ENCODE data around the gene MIDN. TPM values are rescaled to one million over a fixed set of nuclear protein-coding genes. Genes with fewer than 3 reads are reported as not detected.
"Not testable (repeated sequence)": the region's sequence is repeated elsewhere in the genome, so short reads cannot be mapped to it uniquely, and the experiment has no call there.

The MIDN gene
- total RNA-seq, 1 donor from 2014 or later = 19.7 TPM

DNA sequence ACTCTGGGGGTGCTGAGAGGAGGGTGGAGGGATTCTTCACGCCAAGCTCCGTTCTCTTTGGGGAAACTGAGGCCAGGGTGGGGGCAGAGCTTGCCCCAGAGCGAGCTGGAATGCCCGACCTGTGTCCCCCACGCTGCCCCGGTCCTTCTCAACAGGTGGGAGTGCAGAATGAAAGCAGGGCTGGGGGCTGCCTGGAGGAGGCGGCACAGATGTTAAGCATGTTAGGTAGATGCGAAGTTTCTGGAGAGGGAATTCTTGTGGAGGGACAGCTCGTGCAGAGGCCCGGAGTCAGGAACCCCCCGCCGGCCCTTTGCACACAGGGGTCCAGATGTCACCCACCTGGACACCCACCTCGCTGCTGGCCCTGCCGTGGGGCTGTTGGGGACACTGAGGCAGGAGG lies 46.3 kb downstream of the MIDN start:
- no peak for DNase-seq

DNA sequence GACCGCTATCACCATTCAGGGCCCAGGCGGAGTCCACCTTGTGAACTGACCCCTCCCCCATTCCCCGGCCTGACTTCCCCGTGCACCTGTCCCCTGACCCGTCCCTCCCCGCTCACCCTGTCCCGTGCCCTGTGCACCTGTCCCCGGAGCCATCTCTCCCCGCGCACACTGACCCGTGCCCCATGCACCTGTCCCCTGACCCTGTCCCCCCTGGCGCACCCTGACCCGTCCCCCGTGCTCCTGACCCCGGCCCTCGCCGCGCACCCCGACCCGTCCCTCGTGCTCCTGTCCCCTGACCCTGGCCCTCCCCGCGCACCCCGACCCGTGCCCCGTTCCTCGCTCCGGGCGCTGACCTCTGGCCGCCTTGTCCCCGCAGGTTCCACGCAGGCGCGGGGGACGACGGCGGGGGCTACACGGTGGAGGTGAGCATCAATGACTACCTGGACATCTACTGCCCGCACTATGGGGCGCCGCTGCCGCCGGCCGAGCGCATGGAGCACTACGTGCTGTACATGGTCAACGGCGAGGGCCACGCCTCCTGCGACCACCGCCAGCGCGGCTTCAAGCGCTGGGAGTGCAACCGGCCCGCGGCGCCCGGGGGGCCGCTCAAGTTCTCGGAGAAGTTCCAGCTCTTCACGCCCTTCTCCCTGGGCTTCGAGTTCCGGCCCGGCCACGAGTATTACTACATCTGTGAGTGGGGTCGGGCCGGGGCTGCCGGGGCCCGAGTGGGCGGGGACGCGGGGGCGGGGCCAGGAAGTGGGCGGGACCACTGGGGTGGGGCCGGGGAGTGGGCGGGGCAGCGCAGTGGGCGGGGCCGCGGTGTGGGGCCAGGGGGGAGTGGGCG lies 47.0 kb downstream of the MIDN start:
- DNase-seq = no peak

DNA sequence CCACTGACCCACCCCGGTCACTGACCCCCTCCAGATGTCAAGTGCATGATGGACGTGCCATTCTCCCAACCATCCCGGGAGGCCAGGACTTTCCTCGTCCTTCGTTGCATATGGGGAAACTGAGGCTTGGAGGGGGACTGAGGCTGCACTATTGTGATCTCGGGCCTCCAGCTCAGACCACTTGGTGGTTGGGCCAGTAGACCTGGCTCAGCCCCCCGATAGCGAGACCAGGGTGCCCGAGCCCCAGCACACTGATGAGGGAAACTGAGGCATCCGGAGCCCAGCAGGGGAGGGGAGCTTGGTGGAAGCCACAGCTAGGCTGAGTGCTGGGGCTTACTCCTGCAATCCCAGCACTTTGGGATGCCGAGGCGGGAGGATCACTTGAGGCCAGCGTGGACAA lies 47.7 kb downstream of the MIDN start:
- DNase-seq = no peak

DNA sequence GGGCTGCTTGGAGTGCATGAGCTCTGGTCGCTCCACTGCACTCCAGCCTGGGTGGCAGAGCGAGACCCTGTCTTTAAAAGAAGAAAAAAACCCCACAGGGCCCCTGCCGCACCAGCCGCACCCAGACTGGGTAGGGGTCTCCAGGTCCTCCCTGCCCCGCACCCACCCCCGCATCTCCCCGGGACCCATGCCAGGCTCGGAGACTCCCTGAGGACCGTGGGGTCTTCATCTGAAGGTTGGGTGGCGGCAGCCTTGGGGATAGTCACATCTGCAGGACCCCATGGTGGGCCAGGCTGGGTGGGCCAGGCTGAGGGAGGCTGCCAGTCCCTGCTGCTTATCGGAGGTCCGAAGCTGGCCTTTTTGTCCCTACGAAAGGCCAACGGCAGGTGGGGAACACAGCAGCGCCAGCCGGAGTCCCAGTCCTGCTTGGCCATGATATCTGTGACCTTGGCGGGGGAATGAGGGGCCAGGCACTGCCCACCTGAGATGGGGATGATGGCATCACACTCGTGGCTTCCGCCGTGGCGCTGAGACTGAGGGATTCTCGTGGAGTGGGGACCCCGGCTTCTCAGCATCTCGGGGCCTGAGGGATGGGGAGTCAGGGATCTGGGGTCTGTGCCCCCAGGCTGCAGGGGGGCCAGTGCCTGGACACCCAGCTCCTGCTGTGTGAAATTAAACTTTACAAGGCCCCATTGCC lies 48.3 kb downstream of the MIDN start:
- no peak for DNase-seq

DNA sequence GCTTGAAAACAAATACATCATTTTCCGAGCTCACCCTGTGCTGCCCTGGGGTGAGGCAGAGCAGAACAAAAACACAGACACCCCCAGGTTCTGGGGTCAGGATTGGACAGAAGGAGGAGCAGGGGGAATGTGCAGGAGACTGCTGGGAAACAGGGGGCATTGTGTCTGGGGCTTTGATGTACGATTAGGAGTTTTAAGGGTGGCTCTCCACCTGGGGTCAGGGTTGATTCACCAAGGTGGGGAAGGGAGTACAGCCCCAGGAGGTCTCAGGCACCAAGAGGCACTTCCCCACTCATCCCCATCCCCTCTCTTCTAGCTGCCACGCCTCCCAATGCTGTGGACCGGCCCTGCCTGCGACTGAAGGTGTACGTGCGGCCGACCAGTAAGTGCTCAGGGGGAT lies 49.9 kb downstream of the MIDN start:
- no peak for DNase-seq

DNA sequence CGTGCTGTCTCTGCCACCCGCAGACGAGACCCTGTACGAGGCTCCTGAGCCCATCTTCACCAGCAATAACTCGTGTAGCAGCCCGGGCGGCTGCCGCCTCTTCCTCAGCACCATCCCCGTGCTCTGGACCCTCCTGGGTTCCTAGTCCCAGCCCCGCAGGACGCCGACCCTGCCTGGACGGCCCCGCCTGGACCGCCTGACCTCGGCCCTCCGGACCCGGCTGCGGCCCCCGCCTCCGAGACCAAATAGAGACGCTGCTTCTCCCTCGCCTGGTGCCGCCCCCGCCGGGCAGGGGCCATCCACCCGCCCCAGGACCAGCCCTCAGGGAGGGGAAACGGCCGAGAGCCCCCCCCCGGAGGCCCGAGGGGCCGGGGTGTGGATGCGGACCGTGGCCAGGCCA lies 51.4 kb downstream of the MIDN start:
- no peak for DNase-seq

DNA sequence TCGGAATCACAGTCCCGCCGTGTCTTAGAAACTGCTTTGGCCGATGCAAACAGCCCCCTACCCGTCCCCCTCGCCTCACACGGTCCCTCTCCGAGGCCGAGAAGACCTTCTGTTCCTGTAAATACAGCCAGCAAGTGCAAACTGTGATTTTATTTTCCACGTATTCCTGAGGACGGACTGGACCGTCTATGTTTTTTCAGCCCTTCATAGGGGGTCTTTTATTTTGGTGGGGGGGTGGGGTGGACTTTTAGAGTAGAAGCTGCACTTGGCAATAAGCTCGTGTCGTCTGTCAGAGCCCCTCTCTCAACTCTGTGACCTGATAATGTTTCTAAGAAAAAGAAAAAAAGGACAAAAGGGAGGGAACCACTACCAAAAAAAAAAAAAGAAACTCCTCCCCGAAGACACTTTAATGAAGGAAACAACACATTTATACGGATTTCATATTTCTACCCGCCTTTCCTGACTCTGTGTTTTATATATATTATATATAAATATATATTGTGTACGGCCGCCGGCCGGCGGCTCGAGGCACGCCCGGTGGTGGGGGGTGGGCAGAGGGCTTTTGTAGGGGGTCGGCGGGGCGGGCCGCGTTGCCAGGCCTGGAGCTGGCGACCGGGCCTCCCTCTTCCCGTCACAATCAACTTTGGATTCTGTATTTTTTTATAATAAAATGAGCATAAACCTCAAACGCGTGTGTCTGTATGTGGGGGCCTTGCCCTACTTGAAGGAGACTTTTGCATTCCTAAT lies 52.5 kb downstream of the MIDN start:
- no peak for DNase-seq

DNA sequence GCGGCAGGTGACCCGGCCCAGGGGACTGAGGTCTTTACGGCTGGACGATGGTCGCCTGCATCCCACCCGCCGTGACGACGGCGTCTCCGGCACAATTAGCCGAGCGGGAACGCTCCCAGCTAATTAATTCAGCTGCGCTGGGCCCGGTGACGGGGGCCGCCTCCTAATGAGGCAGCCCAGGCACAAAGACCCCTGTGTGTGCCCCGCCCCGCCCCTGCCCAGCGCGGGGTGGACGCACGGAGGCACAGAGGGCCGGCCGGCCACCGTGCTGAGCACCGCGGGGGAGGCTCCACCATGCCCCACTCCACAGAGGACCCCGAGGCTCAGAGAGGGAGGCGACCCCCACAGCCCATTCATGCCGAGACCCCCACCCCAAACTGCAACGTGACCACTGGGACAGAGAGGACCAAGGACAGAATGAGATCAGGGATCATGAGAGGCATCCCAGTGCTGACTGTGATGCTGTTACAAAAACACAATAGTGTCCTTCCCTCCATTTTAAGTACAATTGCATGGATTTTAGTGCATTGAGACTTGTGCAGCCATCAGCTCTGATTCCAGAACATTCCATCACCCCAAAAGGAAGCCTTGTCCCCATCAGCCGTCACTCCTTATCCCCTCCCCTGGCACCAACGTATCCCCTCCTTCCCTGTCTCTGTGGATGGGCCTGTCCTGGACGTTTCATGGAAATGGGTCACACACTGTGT lies 54.3 kb downstream of the MIDN start:
- no peak for DNase-seq

DNA sequence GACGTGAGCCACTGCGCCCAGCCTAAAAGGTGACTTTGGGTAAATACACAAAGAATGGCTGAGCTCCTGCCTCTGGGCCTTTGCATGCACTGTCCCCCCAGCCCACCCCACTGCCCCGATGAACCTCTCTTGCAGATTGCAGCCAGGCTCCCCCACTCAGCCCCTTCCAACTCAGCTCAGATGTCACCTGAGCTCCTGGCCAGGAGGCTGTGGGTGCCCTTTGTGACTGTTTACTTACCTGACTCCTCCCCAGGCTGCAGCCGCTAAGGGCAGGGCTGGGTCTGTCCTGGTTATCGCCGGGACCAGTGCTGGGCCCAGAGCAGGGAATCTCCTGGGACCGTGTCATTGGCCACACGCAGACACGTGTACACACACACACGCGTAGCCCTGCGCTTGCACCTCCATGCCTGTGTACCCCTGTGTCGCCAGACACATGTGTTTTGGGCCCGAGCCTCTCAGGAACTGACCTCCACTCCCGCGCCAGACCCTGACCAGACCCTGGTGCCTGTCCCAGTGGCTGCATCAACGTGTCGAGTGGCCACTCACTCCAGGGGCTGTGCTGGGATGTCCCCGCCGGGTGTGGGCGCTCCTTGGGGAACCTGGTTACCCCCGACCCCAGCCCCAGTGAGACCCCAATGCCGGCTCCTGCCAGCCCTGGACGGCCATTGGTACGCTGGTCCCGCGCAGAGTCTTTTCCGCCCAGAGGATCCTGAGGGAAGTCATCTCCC lies 56.0 kb downstream of the MIDN start:
- no peak for DNase-seq

DNA sequence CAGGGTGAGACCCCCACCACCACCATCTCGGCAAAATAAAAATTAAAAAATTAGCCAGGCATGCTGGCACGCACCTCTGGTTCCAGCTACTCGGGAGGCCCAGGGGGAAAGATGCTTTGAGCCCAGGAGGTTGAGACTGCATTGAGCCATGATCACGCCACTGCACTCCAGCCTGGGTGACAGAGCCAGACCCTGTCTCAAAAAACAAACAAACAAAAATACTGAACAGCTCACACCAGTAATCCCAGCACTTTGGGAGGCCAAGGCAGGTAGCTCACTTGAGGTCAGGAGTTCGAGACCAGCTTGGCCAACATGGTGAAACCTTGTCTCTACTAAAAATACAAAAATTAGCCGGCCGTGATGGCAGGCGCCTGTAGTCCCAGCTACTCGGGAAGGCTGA lies 57.0 kb downstream of the MIDN start:
- not testable (repeated sequence) for DNase-seq

DNA sequence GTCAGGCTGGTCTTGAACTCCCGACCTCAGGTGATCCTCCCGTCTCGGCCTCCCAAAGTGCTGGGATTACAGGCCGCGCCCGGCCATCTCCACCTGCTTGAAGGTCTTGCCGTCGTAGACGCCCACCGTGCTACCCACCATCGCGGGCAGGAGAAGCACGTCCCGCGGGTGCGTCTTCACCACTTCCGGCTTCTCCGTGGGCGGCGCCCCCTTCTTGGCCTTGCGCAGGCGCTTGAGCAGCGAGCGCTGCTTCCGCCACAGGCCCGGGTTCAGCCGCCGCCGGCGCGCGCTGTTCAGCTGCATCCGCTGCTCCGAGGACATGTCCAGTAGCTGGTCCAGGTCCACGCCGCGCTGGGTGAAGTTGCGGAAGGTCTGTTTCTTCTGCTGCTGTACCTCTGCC lies 58.9 kb downstream of the MIDN start:
- no peak for DNase-seq

DNA sequence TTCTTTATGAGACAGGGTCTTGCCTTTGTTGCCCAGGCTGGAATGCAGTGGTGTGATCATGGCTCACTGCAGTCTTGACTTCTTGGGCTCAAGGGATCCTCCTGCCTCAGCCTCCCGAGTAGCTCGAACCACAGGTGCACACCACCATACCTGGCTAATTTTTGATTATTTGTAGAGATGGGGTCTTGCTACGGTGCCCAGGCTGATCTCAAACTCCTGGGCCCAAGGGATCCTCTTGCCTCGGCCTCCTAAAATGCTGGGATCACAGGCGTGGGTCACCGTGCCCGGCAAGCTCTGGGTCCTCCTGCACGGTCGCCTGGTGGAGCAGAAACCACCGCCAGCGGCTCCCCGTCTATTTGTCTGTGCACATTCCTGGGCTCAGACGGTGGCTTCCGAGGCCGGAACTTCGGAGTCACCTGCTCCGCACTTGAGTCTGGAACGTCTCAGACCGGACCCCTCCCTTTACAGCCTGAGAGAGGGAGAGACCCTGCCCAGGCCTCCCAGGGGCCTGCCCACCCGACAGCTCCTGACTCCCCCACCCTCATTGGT lies 59.4 kb downstream of the MIDN start:
- DNase-seq = no peak

DNA sequence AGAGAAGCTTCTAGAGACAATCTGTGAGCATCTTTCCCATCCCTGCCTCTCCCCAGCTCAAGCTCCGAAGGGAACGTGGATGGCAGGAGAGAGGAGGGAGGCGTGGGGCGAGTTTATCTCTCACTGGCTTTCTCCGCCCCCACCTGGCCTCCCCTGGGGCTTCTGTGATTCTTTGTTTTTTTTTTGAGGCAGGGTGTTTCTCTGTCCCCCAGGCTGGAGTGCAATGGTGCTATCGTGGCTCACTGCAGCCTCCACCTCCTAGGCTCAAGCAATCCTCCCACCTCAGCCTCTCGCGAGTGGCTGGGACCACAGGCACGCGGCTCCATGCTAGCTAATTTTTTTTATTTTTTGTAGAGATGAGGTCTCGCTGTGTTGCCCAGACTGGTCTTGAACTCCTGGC lies 60.3 kb downstream of the MIDN start:
- no peak for DNase-seq

Other genes with a start within 250 kb of the MIDN start
- 0.20 TPM for gene GRIN3B, start 248.2 kb upstream of the MIDN start, total RNA-seq
- 40.6 TPM for gene TMEM259, start 227.5 kb upstream of the MIDN start, total RNA-seq
- not detected for gene RNU6-2, start 227.1 kb upstream of the MIDN start, total RNA-seq
- 58.2 TPM for gene CNN2, start 222.0 kb upstream of the MIDN start, total RNA-seq
- 4.8 TPM for gene ABCA7, start 208.5 kb upstream of the MIDN start, total RNA-seq
- 10.7 TPM for gene ARHGAP45, start 181.4 kb upstream of the MIDN start, total RNA-seq
- 47.1 TPM for gene POLR2E, start 153.2 kb upstream of the MIDN start, total RNA-seq
- 105 TPM for gene GPX4, start 144.6 kb upstream of the MIDN start, total RNA-seq
- 23.1 TPM for gene SBNO2, start 74.3 kb upstream of the MIDN start, total RNA-seq
- gene STK11, start 42.8 kb upstream of the MIDN start, total RNA-seq = 37.3 TPM
- 1.9 TPM for gene CBARP, start 10.6 kb upstream of the MIDN start, total RNA-seq
- gene ATP5F1D, start 6.8 kb upstream of the MIDN start, total RNA-seq = 22.9 TPM
- gene CIRBP, start 20.7 kb downstream of the MIDN start, total RNA-seq = 267 TPM
- 6.4 TPM for gene FAM174C, start 26.9 kb downstream of the MIDN start, total RNA-seq
- 0.39 TPM for gene EFNA2, start 37.3 kb downstream of the MIDN start, total RNA-seq
- gene NDUFS7, start 135.3 kb downstream of the MIDN start, total RNA-seq = 27.3 TPM
- 12.5 TPM for gene GAMT, start 153.0 kb downstream of the MIDN start, total RNA-seq
- gene DAZAP1, start 159.0 kb downstream of the MIDN start, total RNA-seq = 37.9 TPM
- 533 TPM for gene RPS15, start 189.8 kb downstream of the MIDN start, total RNA-seq
- 0.59 TPM for gene APC2, start 201.5 kb downstream of the MIDN start, total RNA-seq
- 11.6 TPM for gene C19orf25, start 230.6 kb downstream of the MIDN start, total RNA-seq
- 0.59 TPM for gene PCSK4, start 241.8 kb downstream of the MIDN start, total RNA-seq
- 7.5 TPM for gene REEP6, start 242.6 kb downstream of the MIDN start, total RNA-seq

Data from skin of body (tissue), 2 donors.